ENCODE measurements around the gene CDH18.

- no peak for TF ChIP-seq POLR2AphosphoS5 (IDR thresholded peaks at IDR 0.05)
- no peak for TF ChIP-seq EP300 (IDR thresholded peaks at IDR 0.05)
- TF ChIP-seq, protein P1, sequence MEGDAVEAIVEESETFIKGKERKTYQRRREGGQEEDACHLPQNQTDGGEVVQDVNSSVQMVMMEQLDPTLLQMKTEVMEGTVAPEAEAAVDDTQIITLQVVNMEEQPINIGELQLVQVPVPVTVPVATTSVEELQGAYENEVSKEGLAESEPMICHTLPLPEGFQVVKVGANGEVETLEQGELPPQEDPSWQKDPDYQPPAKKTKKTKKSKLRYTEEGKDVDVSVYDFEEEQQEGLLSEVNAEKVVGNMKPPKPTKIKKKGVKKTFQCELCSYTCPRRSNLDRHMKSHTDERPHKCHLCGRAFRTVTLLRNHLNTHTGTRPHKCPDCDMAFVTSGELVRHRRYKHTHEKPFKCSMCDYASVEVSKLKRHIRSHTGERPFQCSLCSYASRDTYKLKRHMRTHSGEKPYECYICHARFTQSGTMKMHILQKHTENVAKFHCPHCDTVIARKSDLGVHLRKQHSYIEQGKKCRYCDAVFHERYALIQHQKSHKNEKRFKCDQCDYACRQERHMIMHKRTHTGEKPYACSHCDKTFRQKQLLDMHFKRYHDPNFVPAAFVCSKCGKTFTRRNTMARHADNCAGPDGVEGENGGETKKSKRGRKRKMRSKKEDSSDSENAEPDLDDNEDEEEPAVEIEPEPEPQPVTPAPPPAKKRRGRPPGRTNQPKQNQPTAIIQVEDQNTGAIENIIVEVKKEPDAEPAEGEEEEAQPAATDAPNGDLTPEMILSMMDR (IDR thresholded peaks at IDR 0.05) = no peak
These were observed 83.2 kb downstream of the CDH18 start for GRCh38 chr5:19904766-19905165.
